ENCODE data around the gene IGSF5.

Gene IGSF5

GRCh38 chr21:39822042-39822441, 77.1 kb downstream of the IGSF5 start:
- DNase-seq (ENCODE audit: low read depth in 2 of 2) = no peak

DNA sequence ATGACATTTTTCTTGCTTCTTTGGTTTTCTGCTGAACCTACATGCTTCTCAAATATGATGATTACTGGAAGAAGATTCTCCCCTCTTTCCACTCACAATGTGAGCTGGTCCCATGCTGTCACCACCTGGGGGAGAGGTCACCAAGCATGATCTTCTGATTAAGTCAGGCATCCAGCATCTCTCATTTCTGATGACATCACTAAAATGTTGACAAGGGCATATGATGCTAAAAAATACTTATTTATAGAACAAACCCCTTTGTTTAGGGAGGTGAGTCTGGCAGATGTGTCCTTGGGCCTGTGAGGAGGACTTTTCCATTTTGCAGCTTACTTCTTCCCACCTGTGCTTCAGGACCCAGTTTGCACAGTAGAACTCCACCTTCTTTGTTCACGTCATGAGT, 80.3 kb downstream of the IGSF5 start:
- DNase-seq (ENCODE audit: low read depth in 2 of 2) = no peak

GRCh38 chr21:39834543-39834942, 89.6 kb downstream of the IGSF5 start:
- no peak for DNase-seq (ENCODE audit: low read depth in 2 of 2)

DNA sequence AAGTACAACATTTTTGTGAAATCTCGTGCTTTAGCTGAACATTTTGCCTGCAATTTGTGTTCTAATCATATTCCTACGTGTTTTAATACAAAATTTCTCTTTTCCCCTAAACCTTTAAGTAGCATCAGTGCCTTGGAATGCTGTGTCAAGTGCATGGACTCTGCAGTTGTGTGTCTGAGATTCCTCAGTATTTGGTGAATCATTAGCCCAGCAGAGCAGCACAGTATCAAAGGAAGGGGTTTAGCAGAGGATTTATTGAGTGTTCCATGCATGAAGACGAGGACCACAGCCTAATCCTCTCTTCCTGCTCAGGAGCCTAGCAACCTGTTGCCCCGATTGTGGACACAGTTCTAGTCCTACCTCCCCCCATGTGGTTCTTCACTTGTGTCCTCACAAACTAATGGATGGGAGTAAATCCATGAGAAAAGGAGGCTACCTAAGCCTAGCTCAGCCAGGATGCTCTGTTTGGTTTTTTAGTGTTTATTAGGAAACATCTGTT, 92.9 kb downstream of the IGSF5 start:
- no peak for DNase-seq (ENCODE audit: low read depth in 2 of 2)

- DNase-seq (ENCODE audit: low read depth in 2 of 2) = no peak
Observed at GRCh38 chr21:39840373-39841097, 95.6 kb downstream of the IGSF5 start.

- no peak for DNase-seq (ENCODE audit: low read depth in 2 of 2)
Observed at GRCh38 chr21:39842741-39843459, 97.9 kb downstream of the IGSF5 start.

DNA sequence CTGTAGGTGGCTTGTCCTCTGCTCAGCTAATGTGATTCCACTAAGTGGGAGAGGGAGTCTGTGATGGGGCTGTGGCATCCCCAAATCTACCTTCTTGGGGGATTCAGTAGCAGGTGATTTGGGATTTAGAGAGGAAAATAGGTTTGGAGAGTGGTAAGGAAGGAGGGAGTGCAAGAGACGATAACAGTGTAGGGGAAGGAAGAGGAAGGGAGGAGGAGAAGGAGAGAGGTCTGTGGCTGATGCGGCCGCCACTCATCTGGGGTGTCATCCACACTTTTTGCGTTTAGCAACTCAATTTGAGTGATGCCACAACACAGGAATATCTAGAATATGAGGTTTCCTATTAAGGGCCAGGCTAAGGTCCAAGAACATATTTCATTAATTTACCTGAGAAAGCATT, 98.5 kb downstream of the IGSF5 start:
- no peak for DNase-seq (ENCODE audit: low read depth in 2 of 2)

- no peak for DNase-seq (ENCODE audit: low read depth in 2 of 2)
Observed at GRCh38 chr21:39843916-39844315, 98.9 kb downstream of the IGSF5 start.

- no peak for DNase-seq (ENCODE audit: low read depth in 2 of 2)
Observed at GRCh38 chr21:39845571-39846130, 100.7 kb downstream of the IGSF5 start.

GRCh38 chr21:39847877-39848276, 102.9 kb downstream of the IGSF5 start:
- no peak for DNase-seq (ENCODE audit: low read depth in 2 of 2)

DNA sequence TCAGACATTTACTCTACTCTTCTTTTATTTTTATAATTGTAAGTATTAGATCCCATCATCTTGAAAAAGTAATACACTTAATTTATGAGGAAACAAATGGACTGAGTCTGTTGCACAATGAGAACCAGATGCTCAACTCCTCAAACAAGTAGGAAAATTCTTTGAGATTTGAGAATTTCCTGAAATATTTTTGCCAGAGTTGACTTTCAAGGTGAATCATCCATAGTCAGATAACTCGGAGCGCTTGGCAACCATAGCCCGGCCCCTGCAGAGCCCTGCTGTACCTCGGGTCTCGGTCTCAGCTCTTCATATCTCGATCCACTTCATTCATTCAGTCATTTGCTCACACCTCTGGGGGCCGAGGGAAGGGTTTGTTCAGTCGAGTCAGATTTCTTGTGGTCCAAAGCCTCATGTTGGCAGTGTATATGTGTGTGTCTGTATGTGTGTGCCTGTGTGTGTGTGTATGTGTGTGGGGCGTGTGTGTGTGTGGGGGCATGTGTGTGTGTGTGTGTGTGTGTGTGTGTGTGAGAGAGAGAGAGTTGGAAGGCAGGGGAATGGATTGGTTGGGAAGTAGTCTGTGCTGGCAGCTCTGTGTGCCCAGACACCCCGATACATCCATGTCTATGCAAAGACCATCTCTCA, 104.2 kb downstream of the IGSF5 start:
- no peak for DNase-seq (ENCODE audit: low read depth in 2 of 2)

DNA sequence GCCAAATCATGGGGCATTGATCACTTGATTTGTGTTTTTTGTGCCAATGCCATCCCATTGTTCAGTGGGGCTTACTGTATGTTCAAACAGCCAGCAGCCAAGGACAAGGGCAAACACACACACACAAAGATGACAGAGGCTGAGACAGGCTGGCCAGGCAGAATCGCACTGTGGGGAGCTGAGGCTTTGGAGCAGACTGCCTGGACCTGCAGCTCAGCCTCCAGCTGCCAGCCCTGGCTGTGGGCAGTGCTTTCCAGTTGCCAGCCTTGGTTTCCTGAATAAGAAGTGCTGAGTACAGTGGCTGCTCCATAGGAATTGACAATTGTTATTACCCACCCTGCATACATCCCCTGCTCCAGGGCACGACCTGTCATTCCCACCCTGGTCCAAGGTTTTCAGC, 105.3 kb downstream of the IGSF5 start:
- DNase-seq (ENCODE audit: low read depth in 2 of 2) = no peak

DNA sequence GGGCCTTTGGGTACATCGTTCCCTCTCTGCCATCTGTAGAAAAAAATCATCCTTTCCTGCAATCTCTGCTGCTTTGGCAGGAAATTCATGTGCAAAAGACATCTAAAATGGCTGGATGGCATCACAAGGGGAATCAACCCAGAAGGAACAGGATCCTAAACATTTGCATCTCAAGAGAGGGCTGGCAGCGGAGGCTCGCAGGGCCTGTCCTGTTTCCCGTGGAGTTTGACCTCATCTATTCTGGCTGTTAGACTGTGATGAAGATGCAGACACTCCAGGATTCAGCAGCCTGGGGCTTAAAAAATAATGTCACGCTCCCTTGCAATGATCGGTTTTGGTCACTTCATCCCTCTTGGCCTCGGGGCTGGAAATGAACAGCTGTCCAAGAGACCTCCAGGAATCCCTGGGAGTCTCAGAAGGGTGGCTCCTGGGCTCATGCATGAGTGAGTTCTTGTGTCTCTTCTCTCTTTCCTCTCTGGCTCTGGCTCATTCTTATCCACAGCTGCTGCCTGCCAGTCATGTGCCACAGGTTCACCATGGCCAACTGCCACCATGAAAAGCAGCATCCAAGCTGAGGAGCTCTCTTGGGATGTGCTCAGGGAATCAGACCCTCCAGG, 106.1 kb downstream of the IGSF5 start:
- no peak for DNase-seq (ENCODE audit: low read depth in 2 of 2)
